GM18868 (cell line): ENCODE data around the gene WWOX.

Source experiments
- ATAC-seq: cut with Tn5 transposase; IDR thresholded peaks from one replicate; pipeline ENCODE4 v1.9.1; 2021; ENCODE audit warnings: mild to moderate bottlenecking, moderate library complexity; ENCODE audit not compliant: unreplicated experiment

Gene WWOX

DNA sequence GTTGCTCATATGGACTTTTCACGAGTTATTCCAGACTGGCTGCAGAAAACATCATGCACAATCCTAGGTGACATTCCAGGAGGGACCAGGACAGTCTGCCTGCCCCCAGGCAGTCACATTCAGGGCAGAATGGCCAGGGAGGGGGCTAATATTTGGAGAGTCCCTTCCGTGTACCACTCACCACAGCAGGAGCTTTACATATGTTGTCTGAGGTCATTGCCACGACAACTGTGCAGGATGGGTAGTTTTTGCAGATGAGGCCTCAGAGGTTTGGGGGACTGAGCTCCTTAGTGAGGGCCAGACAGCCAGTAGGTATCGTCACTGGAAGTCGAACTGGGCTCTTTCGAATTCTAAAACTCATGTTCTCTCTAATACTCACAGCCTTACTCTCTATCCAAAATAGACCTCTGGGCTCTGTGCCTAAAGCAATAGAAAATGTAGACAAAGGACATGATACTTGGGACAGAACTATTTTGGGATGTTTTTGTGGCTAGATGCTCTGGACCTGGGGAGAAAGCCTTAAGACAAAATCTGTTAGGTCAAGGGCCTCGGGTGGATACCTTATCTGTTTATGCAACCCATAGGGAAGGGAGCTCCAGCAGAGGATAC is 1162.6 kb downstream of the WWOX start:
- ATAC-seq, result no peak
